ENCODE data around the gene CD59. TPM values are rescaled to one million over a fixed set of nuclear protein-coding genes. Genes with fewer than 3 reads are reported as not detected.

CD59 gene
- total RNA-seq, 1 donor from 2014 or later, result 789 TPM

DNA sequence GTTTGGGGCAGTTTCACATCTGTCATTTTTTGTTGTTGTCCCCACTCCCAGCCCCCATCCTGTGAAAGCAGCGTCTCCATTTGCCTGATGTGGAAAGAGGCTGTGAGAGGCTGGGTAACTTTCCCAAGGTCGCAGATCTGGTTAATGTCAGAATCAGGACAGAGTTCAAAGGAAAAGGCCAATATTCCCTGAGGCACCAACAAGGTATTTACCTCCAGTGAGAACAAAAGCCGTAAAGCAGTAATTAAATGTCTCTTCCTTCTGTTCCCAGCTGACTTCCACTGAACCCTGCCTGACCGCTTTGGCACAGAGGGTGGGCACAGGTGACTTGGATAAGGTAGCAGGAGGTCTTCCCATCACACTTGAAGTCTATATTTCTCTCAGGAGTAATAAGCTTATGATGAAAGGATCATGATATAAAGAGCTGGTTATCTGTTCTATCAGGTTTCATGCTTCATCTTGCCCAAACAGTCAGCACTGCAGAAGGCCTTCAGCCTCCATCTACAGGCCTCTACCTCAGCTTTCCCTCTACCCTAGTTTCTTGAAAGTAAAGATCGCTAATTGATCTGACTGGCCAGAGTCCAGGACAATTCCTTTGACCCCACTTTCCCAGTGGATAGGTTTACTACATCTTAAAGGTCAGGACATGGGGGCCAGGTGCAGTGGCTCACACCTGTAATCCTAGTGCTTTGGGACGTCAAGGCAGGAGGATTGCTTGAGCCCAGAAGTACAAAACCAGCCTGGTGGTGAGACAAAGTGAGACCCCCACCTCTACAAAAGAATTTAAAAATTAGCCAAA is 45.0 kb downstream of the CD59 start:
- Histone ChIP-seq H3K27me3 (ENCODE audit: low read depth) (no peaks in the 10 kb centered on the region), H3K4me3 (peak overlapping the region; percentile 29), H3K9me3 (replicated peaks) (peaks cover 5% of the 10 kb centered on the region), H3K4me1 (peaks cover 82% of the 10 kb centered on the region), H3K36me3 (no peaks in the 10 kb centered on the region), H3K27ac (replicated peaks) (peak overlapping the region; percentile 93)
- intact Hi-C loops (cut with micrococcal nuclease), result no loop called here
- no peak for DNase-seq
- TF ChIP-seq, protein P1, sequence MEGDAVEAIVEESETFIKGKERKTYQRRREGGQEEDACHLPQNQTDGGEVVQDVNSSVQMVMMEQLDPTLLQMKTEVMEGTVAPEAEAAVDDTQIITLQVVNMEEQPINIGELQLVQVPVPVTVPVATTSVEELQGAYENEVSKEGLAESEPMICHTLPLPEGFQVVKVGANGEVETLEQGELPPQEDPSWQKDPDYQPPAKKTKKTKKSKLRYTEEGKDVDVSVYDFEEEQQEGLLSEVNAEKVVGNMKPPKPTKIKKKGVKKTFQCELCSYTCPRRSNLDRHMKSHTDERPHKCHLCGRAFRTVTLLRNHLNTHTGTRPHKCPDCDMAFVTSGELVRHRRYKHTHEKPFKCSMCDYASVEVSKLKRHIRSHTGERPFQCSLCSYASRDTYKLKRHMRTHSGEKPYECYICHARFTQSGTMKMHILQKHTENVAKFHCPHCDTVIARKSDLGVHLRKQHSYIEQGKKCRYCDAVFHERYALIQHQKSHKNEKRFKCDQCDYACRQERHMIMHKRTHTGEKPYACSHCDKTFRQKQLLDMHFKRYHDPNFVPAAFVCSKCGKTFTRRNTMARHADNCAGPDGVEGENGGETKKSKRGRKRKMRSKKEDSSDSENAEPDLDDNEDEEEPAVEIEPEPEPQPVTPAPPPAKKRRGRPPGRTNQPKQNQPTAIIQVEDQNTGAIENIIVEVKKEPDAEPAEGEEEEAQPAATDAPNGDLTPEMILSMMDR (IDR thresholded peaks at IDR 0.05; ENCODE audit: borderline replicate concordance), result no peak

DNA sequence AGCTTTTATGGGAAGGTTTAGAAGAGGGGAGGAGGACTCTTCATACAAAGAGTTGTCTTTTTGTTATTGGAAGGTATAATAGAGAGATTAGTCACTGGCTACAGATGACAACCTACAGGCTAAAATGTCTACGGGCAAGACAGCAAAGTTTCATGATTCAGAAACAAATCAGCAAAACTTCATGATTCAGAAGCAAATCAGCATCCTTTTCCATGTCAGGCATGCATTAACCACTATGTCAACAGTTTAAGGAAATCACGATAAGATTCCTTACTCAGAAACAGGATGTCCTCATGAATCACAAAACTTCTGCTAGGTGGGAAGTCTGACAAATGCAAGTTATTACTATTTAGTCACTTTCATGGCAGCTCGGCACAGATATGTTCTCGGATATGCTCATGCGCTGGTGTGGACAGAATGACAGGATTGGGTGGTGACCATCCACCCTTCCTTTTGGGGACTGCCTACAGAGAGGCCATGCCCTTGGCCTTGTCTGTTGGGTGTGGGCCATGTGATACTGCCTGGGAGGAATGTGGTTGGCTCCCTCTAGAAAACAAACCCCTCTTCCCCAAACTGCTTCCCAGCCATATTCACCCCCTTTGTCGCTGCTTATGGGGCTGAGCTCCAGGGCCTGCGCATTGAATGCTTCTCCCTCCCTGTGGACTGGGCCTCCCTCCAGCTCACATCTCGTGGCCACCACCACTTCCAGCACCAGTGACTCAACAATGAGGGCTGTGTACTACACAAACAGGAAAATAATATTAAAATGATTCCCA is 45.7 kb downstream of the CD59 start:
- intact Hi-C loops (cut with micrococcal nuclease), result no loop called here
- H3K4me3 ChIP-seq, result peak overlapping the region; percentile 4
- no peaks in the 10 kb centered on the region for H3K36me3 ChIP-seq
- TF ChIP-seq, protein P1 (IDR thresholded peaks at IDR 0.05; ENCODE audit: borderline replicate concordance), result no peak
- H3K27me3 ChIP-seq (ENCODE audit: low read depth), result no peaks in the 10 kb centered on the region
- H3K27ac ChIP-seq (replicated peaks), result peak overlapping the region; percentile 93
- H3K4me1 ChIP-seq, result peaks cover 74% of the 10 kb centered on the region
- peak; percentile 68 for DNase-seq
- H3K9me3 ChIP-seq (replicated peaks), result peaks cover 5% of the 10 kb centered on the region

DNA sequence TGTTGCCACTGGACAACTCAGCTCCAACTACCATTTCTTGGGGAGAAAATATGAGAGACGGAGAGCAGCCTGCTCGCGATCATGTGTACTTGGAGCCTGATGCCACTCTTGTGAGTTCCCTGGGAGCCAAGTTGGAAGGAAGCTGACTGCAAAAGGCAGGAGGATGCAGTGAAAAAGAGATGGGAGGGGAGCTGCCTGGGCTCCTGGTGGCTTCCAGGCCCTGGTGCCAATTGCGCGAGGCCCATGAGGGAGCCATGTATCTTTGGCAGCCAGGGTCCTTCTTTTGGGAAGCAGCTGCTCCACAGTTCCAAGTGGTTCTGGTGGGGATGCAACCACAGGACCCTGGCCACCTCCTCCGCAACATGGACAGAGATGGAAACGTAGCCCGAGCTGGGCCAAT is 46.7 kb downstream of the CD59 start:
- Histone ChIP-seq H3K9me3 (replicated peaks) (peaks cover 5% of the 10 kb centered on the region), H3K4me3 (no peak overlapping the region), H3K27ac (replicated peaks) (peak overlapping the region; percentile 93), H3K36me3 (no peaks in the 10 kb centered on the region), H3K27me3 (ENCODE audit: low read depth) (no peaks in the 10 kb centered on the region), H3K4me1 (peaks cover 65% of the 10 kb centered on the region)
- intact Hi-C loops (cut with micrococcal nuclease), result loop anchor here (5.0 kb wide), 2 partner anchors 147 to 327 kb away; no protein-coding TSS in a partner anchor
- TF ChIP-seq, protein P1 (IDR thresholded peaks at IDR 0.05; ENCODE audit: borderline replicate concordance), result no peak
- DNase-seq, result no peak

DNA sequence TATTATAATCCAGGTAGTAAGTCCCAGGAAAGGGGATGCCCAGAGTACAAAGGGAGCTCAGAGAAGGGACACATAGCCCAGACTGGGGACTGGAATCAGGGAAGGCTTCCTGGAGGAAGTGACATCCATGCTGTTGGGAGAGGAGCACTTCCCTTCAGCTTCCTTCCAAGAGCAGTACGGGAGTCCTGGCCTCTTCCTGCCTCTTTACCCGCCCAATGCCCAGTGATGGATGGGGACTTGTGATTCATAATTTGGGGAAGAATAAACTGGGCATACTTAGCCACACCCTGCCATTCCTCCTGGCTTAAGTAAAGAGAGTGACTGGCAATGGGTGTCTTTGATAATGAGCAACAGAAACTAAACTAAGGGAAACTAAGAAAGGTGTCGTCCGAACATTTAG is 47.1 kb downstream of the CD59 start:
- H3K4me3 ChIP-seq, result no peak overlapping the region
- H3K27me3 ChIP-seq (ENCODE audit: low read depth), result no peaks in the 10 kb centered on the region
- TF ChIP-seq, protein P1 (IDR thresholded peaks at IDR 0.05; ENCODE audit: borderline replicate concordance), result no peak
- H3K9me3 ChIP-seq (replicated peaks), result peaks cover 5% of the 10 kb centered on the region
- intact Hi-C loops (cut with micrococcal nuclease), result loop anchor here (5.0 kb wide), 2 partner anchors 147 to 327 kb away; no protein-coding TSS in a partner anchor
- no peaks in the 10 kb centered on the region for H3K36me3 ChIP-seq
- DNase-seq, result no peak
- H3K4me1 ChIP-seq, result peaks cover 60% of the 10 kb centered on the region
- H3K27ac ChIP-seq (replicated peaks), result peak overlapping the region; percentile 93

DNA sequence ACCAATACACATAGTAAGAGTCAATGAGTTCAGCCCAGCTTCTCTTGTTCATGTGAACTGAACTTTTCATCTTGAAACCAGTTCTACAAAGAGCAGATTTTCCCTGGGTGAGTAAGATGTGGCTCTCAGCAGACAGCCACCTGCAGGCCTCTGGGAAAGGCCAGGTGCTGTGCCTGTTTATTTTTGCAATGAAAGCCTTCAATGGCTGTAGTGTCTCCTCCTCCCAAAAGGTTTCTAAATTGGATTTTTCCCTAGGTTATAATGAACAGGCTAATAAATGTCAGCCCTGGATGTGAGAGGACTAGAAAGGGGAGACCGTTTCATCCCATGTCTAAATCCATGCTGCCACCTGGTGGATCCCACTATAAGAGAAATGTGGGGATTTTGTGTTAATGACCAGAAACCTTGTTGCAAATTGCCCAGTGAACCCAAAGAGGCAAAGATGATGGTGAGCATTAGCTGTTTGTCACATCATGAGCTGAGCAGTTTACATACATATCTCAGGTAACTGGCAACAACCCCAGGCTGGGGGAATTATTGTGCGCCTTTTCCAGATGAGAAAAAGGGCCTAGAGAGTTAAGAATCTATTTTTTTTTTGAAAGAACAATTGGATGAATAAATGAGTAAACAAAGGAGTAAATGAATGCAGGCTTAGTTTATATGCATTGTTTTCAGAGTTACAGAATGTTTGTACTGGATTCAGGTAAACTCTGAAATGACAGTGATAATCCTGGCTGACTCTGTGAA is 48.3 kb downstream of the CD59 start:
- intact Hi-C loops (cut with micrococcal nuclease), result loop anchor here (5.0 kb wide), 2 partner anchors 146 to 326 kb away; no protein-coding TSS in a partner anchor
- no peak overlapping the region for H3K4me3 ChIP-seq
- H3K27ac ChIP-seq (replicated peaks), result peak overlapping the region; percentile 93
- no peak for DNase-seq
- peaks cover 5% of the 10 kb centered on the region for H3K9me3 ChIP-seq (replicated peaks)
- peaks cover 50% of the 10 kb centered on the region for H3K4me1 ChIP-seq
- H3K27me3 ChIP-seq (ENCODE audit: low read depth), result no peaks in the 10 kb centered on the region
- H3K36me3 ChIP-seq, result no peaks in the 10 kb centered on the region
- TF ChIP-seq, protein P1 (IDR thresholded peaks at IDR 0.05; ENCODE audit: borderline replicate concordance), result peak; percentile 76

Measured in left ventricle myocardium inferior (tissue), 1 donor.